ENCODE data around the gene P4HA1.
"Not testable (repeated sequence)": the region's sequence is repeated elsewhere in the genome, so short reads cannot be mapped to it uniquely, and the experiment has no call there.

P4HA1 gene

GRCh38 chr10:73096449-73097304 is at the start of gene P4HA1:
Gene P4HA1 (minus strand): TSS chr10:73096866. CDS start chr10:73074883, 21,983 bp downstream.
- DNase-seq: peak; percentile 98

GRCh38 chr10:73141603-73142002 is 44.9 kb upstream of the P4HA1 start:
- no peak for DNase-seq

GRCh38 chr10:73139251-73139650 is 42.6 kb upstream of the P4HA1 start:
- no peak for DNase-seq

GRCh38 chr10:73136627-73137026 is 40.0 kb upstream of the P4HA1 start:
- DNase-seq: no peak

GRCh38 chr10:73134727-73135126 is 38.1 kb upstream of the P4HA1 start:
- DNase-seq: no peak

GRCh38 chr10:73131913-73132686 is 35.4 kb upstream of the P4HA1 start:
- no peak for DNase-seq

GRCh38 chr10:73131301-73131700 is 34.6 kb upstream of the P4HA1 start:
- no peak for DNase-seq

GRCh38 chr10:73126343-73126742 is 29.7 kb upstream of the P4HA1 start:
- no peak for DNase-seq

GRCh38 chr10:73119952-73120351 is 23.3 kb upstream of the P4HA1 start:
- no peak for DNase-seq

- DNase-seq: no peak
Observed at GRCh38 chr10:73119457-73119856, 22.8 kb upstream of the P4HA1 start.

- no peak for DNase-seq
Observed at GRCh38 chr10:73117976-73118743, 21.5 kb upstream of the P4HA1 start.

GRCh38 chr10:73116017-73116416 is 19.4 kb upstream of the P4HA1 start:
- no peak for DNase-seq

- DNase-seq: no peak
Observed at GRCh38 chr10:73113551-73113950, 16.9 kb upstream of the P4HA1 start.

- not testable (repeated sequence) for DNase-seq
Observed at GRCh38 chr10:73112032-73112431, 15.4 kb upstream of the P4HA1 start.

GRCh38 chr10:73110345-73110849 is 13.7 kb upstream of the P4HA1 start, which contains the start of gene NUDT13:
Gene NUDT13 (plus strand): TSS chr10:73110455. CDS start chr10:73114366, 3,911 bp downstream.
- peak; percentile 39 to 55 for DNase-seq

GRCh38 chr10:73109248-73109652 is 12.6 kb upstream of the P4HA1 start:
- not testable (repeated sequence) for DNase-seq

- DNase-seq: no peak
Observed at GRCh38 chr10:73106301-73106700, 9.6 kb upstream of the P4HA1 start.

GRCh38 chr10:73099141-73099540 is 2.5 kb upstream of the P4HA1 start:
- DNase-seq: no peak

- no peak for DNase-seq
Observed at GRCh38 chr10:73097305-73097670, 622 bp upstream of the P4HA1 start.

GRCh38 chr10:73096041-73096448 is 621 bp downstream of the P4HA1 start:
- DNase-seq: peak; percentile 73 to 76

- DNase-seq: peak; percentile 45 to 48
Observed at GRCh38 chr10:73095481-73096021, 1.1 kb downstream of the P4HA1 start.

- DNase-seq: no peak
Observed at GRCh38 chr10:73094986-73095480, 1.6 kb downstream of the P4HA1 start.

All from stimulated activated CD4-positive, alpha-beta T cell treated with anti-CD3 and anti-CD28 coated beads, Interleukin-2, amount 100 ng/mL, for 24 hours (primary cell).